Peyer's patch (tissue), 4 donors: ENCODE data around the gene LGALSL. TPM values are rescaled to one million over a fixed set of nuclear protein-coding genes. Genes with fewer than 3 reads are reported as not detected.

Experiments used
- DNase-seq, 3 donors: peaks; one replicate each; pipeline ENCODE4 v3.0.0-alpha.2; 2017 to 2019
- H3K27ac ChIP-seq, 4 donors: fragments of 200-600 bp; sonication (generic); one replicate each; pipeline ENCODE4 v1.5.1; 2016 to 2019
- H3K27me3 ChIP-seq, 2 donors: fragments of 200-600 bp; sonication (generic); one replicate each; pipeline ENCODE4 v1.5.1; 2019
- H3K36me3 ChIP-seq, 3 donors: fragments of 200-600 bp; sonication (generic); one replicate each; pipeline ENCODE4 v1.5.1; 2016 to 2019
- H3K4me1 ChIP-seq, 4 donors: fragments of 200-600 bp; sonication (generic); one replicate each; pipeline ENCODE4 v1.5.1; 2016 to 2019
- H3K4me3 ChIP-seq, 4 donors: fragments of 200-600 bp; sonication (generic); 1 replicate in 3 of 4; 2 replicates in 1 of 4; pipeline ENCODE4 v1.5.1; 2016 to 2019; ENCODE audit warnings: mild to moderate bottlenecking in 1 of 4
- H3K9me3 ChIP-seq, 4 donors: fragments of 200-600 bp; sonication (generic); one replicate each; pipeline ENCODE4 v1.5.1; 2016 to 2019; ENCODE audit warnings: mild to moderate bottlenecking in 1 of 4
- CTCF ChIP-seq, 6 experiments: fragments of 450-650 bp in 4 of 6; fragments of 200-600 bp in 2 of 6; sonication (generic) in 1 of 6; IDR thresholded peaks; one replicate each; pipeline ENCODE4 v1.5.1; 2017 to 2019; ENCODE audit warnings: antibody characterized with exemption in 6 of 6, mild to moderate bottlenecking in 3 of 6, moderate library complexity in 1 of 6
- POLR2A ChIP-seq, 2 donors: fragments of 450-650 bp; IDR thresholded peaks; one replicate each; pipeline ENCODE4 v1.5.1; 2017; ENCODE audit warnings: antibody characterized with exemption in 2 of 2, mild to moderate bottlenecking in 2 of 2, moderate library complexity in 2 of 2
- total RNA-seq, 4 donors: library from RNA; depleted of rRNA; stranded (reverse); fragments of >200 nt; gene quantifications; one replicate each; pipeline ENCODE4 v1.1.0, GENCODE V29; 2016

Gene LGALSL
- total RNA-seq, 4 donors from 2014 or later, result 17.8 to 56.1 (median 31.5) TPM

- no peak for TF ChIP-seq CTCF (IDR thresholded peaks at IDR 0.05)
- no peak for TF ChIP-seq POLR2A (IDR thresholded peaks at IDR 0.05)
Measured at GRCh38 chr2:64460330-64460729, 6.4 kb downstream of the LGALSL start.

DNA sequence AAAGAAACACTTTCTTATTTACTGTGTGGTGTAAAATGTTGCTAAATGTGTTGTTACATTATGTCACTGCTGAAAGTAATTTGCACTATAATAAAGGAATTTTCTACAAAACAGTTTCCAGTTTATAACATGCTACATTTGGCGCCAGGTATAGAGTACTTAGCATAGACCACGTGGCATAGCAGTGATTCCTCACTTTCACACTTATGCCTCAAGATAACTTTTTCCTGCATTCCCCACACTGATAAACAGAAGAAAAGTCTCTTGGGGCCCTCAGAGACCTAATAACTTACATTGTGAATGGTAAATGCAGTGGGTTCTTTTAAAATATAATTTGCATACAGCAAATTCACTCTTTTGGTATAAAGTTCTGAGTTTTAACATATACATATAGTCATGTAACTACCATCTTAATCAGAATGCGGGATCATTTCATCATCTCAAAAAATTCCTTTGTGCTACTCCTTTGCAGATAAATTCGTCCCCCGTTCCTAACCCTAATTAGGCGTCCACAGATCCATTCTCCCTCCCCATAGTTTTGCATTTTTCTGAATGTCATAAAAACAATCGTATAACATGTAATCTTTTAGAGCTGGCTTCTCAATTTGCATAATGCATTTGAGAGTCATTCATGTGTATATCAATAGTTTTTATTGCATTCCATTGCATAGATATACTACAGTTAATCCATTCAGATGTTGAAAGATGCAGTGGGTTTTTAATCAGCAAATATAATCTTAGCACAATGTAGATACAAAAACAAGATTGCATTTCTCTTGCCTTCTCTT is 7.5 kb downstream of the LGALSL start:
- H3K9me3 ChIP-seq, result no peaks in the 10 kb centered on the region
- H3K27me3 ChIP-seq, result no peaks in the 10 kb centered on the region
- H3K27ac ChIP-seq, result no peak overlapping the region
- TF ChIP-seq POLR2A (IDR thresholded peaks at IDR 0.05) (no peak), CTCF (IDR thresholded peaks at IDR 0.05) (no peak)
- H3K4me1 ChIP-seq, result peaks cover 0 to 8% (median 0%) of the 10 kb centered on the region in 4 donors
- peaks cover 0 to 28% (median 0%) of the 10 kb centered on the region in 3 donors for H3K36me3 ChIP-seq
- no peak for DNase-seq
- no peak overlapping the region for H3K4me3 ChIP-seq

More at GRCh38 chr2:64460330-64460729, 6.4 kb downstream of the LGALSL start:
- DNase-seq, result no peak
- Histone ChIP-seq H3K4me3 (no peak overlapping the region), H3K27me3 (no peaks in the 10 kb centered on the region), H3K36me3 (peaks cover 0 to 34% (median 0%) of the 10 kb centered on the region in 3 donors), H3K4me1 (peaks cover 0 to 8% (median 0%) of the 10 kb centered on the region in 4 donors), H3K27ac (no peak overlapping the region), H3K9me3 (no peaks in the 10 kb centered on the region)

DNA sequence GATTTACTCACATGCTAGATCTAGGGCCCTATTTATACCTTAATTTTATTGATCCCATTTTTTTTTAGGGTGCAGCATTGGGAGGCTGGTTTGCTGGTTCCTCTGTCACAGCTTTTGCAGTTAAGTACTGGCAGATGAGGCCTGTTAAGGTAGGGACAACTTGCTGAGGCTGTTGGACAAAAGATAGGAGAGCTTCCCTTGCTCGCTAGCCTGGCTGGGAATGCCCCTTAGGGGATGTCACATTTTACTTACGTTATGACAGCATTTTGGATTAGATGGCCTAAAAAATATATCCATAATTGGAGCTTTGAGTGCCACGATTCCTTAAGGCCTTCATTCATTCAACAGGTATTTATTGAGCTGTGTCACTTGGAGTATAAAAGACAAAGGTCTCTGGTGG is 8.2 kb downstream of the LGALSL start:
- H3K36me3 ChIP-seq, result peaks cover 0 to 21% (median 0%) of the 10 kb centered on the region in 3 donors
- TF ChIP-seq CTCF (IDR thresholded peaks at IDR 0.05), result no peak
- no peak for TF ChIP-seq POLR2A (IDR thresholded peaks at IDR 0.05)
- H3K9me3 ChIP-seq, result no peaks in the 10 kb centered on the region
- H3K4me1 ChIP-seq, result peaks cover 0 to 8% (median 0%) of the 10 kb centered on the region in 4 donors
- no peak overlapping the region for H3K27ac ChIP-seq
- no peak for DNase-seq
- no peak overlapping the region for H3K4me3 ChIP-seq
- H3K27me3 ChIP-seq, result no peaks in the 10 kb centered on the region

DNA sequence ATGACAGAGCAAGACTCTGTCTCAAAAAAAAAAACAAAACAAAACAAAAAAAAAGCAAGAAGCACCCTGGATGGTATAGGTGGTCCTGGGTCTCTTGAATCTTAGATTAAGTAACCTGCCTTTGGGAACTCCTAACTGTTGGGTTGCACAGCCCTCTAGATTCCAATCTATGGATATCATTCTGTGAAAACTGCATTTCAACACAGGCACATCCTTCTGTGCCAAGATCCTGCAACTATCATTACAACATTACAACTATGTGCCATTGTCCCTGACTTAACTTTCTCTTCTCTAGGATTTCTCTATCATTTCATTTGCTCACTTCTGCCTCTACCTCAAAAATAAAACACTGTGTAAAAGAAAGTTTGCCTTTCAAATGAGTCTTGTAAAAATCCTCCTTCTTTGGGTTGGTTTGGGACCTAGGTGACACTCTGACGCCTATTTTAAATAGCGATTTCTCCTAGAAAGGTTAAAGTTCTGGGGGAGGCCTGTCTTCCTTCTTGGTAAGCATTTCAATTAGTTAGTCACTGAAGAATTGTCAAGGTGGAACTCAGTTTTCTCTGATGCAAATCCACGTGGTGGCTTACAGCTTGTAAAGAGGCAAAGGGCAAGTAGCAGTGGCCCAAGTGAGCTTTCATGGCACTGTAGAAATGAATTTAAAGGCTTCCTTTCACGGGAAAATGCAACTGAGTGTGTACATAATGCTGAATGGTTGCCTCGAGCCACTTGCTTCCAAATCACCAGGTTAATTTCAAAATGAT is 9.2 kb downstream of the LGALSL start:
- TF ChIP-seq POLR2A (IDR thresholded peaks at IDR 0.05), result no peak
- TF ChIP-seq CTCF (IDR thresholded peaks at IDR 0.05), result no peak
- no peaks in the 10 kb centered on the region for H3K27me3 ChIP-seq

GRCh38 chr2:64463781-64464180 is 9.8 kb downstream of the LGALSL start:
- H3K27ac ChIP-seq, result no peak overlapping the region
- no peak overlapping the region for H3K4me3 ChIP-seq

More for the DNA sequence above, 9.2 kb downstream of the LGALSL start:
- no peaks in the 10 kb centered on the region for H3K9me3 ChIP-seq
- H3K4me1 ChIP-seq, result peaks cover 0 to 8% (median 0%) of the 10 kb centered on the region in 4 donors
- no peak for DNase-seq
- no peak overlapping the region for H3K27ac ChIP-seq
- H3K36me3 ChIP-seq, result peaks cover 0 to 12% (median 0%) of the 10 kb centered on the region in 3 donors
- no peak overlapping the region for H3K4me3 ChIP-seq

More at GRCh38 chr2:64463781-64464180, 9.8 kb downstream of the LGALSL start:
- Histone ChIP-seq H3K9me3 (no peaks in the 10 kb centered on the region), H3K4me1 (peaks cover 0 to 8% (median 0%) of the 10 kb centered on the region in 4 donors), H3K27me3 (no peaks in the 10 kb centered on the region), H3K36me3 (peaks cover 0 to 5% (median 0%) of the 10 kb centered on the region in 3 donors)
- TF ChIP-seq CTCF (IDR thresholded peaks at IDR 0.05) (no peak), POLR2A (IDR thresholded peaks at IDR 0.05) (no peak)
- DNase-seq, result no peak
